GM18907 (cell line): ENCODE measurements around the gene FANCM.
A peak's percentile ranks its signal among the peaks of the same experiment; 100 is the strongest.

ENCODE experiments used
- ATAC-seq: cut with Tn5 transposase; IDR thresholded peaks from one replicate; pipeline ENCODE4 v1.9.1; 2021; ENCODE audit warnings: mild to moderate bottlenecking, moderate library complexity; ENCODE audit not compliant: unreplicated experiment

The FANCM gene

GRCh38 chr14:45227566-45227965 lies 91.8 kb downstream of the FANCM start:
- ATAC-seq: no peak

GRCh38 chr14:45238988-45239387 lies 103.3 kb downstream of the FANCM start:
- ATAC-seq: no peak

- ATAC-seq: no peak
Observed at GRCh38 chr14:45242706-45243105, 107.0 kb downstream of the FANCM start.

DNA sequence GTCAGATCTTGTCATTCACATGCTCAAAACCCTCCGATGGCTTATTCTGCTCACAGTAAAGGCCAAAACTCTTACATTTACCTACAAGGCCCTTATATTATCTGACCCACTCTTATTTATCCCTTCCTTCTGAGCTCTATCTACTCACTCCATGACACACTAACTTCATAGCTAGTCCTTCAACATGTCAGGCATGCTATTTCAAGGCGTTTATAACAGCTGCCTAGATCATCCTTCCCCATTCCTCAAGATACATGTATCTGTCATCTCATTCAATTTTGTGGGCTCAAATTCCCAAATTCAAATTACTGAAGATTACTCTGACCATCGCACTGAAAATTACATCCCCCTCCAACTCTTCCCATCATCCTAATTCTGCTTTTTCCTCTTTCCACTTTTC lies 110.4 kb downstream of the FANCM start:
- ATAC-seq: no peak

DNA sequence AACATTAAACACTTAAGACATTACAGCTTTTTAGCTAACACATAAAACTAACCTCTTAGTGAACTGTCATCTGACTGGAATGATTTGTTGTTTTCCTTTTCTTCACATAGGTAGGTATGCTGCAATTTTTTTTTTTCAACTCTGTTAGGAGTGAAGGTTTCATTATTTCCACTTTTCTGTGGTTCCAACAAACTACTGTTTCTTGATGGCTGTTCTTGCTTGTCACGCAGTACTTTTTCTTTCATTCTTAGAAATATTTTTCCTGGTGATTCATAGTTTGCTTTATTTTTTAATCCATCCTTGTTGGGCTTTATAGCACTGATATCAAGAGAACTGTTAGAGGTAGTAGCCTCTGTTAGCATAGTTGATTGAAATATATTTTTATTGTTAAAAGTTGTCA lies 111.0 kb downstream of the FANCM start:
- peak; percentile 35 for ATAC-seq

GRCh38 chr14:45247427-45247826 lies 111.7 kb downstream of the FANCM start:
- no peak for ATAC-seq

GRCh38 chr14:45249856-45250575 lies 114.3 kb downstream of the FANCM start:
- ATAC-seq: peak; percentile 23
